ENCODE measurements around the gene PVALB. TPM values are rescaled to one million over a fixed set of nuclear protein-coding genes. Genes with fewer than 3 reads are reported as not detected.

PVALB gene
- total and polyA plus RNA-seq, 2 donors (not counting 3 experiments of a cell fraction or from before 2014, with no cell fraction given), result not detected

DNA sequence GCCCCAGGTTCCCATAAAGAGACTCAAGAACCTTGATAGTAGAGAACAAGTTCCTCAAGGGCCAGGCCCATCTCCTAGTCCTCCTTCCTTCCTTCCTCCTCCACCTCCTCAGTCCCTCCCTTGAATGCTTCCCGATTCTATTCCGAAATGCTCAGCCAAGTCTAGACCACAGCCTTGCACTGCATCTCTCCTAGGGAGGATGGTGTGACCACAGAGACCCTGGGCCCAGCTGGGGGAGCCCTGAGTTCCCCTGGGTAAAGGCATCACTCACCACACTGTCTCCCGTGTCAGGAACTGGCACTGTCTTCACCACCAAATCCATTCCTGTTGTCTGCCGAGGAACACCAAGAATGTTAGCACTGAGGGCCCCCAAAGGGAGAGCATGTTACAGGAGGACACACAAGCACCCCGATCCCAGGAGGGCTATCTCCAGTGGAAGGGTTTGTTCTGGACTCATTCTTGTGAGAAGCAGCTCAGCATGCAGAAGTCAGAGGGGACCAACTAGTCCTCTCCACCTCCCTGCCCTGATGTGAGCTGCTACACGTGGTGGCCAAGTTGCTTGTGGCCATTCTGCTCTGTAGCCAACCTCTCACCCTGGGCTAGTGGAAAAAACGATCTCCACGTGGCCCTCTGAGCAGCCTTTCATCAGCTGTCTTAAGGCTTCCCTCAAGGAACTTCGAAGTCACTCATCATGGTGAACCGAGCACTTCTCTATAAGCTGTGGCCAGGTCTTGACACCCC, 49.6 kb downstream of the PVALB start:
- intact Hi-C loops (cut with micrococcal nuclease) (no loop called here), dilution Hi-C loops (cut with MboI; ENCODE audit: extremely low pct_ligation_motif_present, low sequenced_read_pairs) (no loop called here)
- POLR2A ChIA-PET, result no interaction called here
- no peak for FAIRE-seq
- Histone ChIP-seq H3K4me2 (ENCODE audit: insufficient read depth, low read length) (no peak overlapping the region), H3K9me3 (replicated peaks; ENCODE audit: control insufficient read depth, insufficient read depth, low read length) (no peaks in the 10 kb centered on the region), H3K9me1 (replicated peaks; ENCODE audit: control insufficient read depth, extremely low read depth, insufficient read depth, low read length) (no peaks in the 10 kb centered on the region), H3K27me3 (ENCODE audit: control insufficient read depth in 2 of 2, insufficient read depth in 2 of 2, low read length in 2 of 2) (no peaks in the 10 kb centered on the region), H3K27ac (ENCODE audit: insufficient read depth, low read depth, low read length) (no peak overlapping the region), H2AFZ (ENCODE audit: low read depth, low read length) (no peak overlapping the region), H3K4me3 (replicated peaks in 1 of 3; ENCODE audit: insufficient read depth in 1 of 3, low read depth in 1 of 3, low read length in 3 of 3) (no peak overlapping the region), H3K79me2 (ENCODE audit: control insufficient read depth, insufficient read depth, low read length) (no peaks in the 10 kb centered on the region), H3K36me3 (ENCODE audit: control insufficient read depth in 2 of 2, extremely low read depth in 1 of 2, insufficient read depth in 2 of 2, low read length in 2 of 2) (peaks cover 0 to 13% of the 10 kb centered on the region in 2 experiments), H3K4me1 (ENCODE audit: control insufficient read depth, extremely low read depth, insufficient read depth, low read length) (peaks cover 3% of the 10 kb centered on the region), H4K20me1 (replicated peaks; ENCODE audit: control insufficient read depth, extremely low read depth, insufficient read depth, low read length) (no peaks in the 10 kb centered on the region), H3K9ac (replicated peaks; ENCODE audit: extremely low read depth, insufficient read depth, low read length) (no peak overlapping the region)
- no peak for DNase-seq (ENCODE audit: low read depth, low spot score)
- no peak for TF ChIP-seq MYC (IDR thresholded peaks at IDR 0.05; ENCODE audit: low read depth, low read length)
- TF ChIP-seq, protein P1, sequence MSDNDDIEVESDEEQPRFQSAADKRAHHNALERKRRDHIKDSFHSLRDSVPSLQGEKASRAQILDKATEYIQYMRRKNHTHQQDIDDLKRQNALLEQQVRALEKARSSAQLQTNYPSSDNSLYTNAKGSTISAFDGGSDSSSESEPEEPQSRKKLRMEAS (IDR thresholded peaks at IDR 0.05; ENCODE audit: insufficient read depth, insufficient read length), result no peak
- TF ChIP-seq POLR2AphosphoS5 (IDR thresholded peaks at IDR 0.05; ENCODE audit: insufficient read depth, low read depth, low read length), result no peak
- TF ChIP-seq, protein P2, sequence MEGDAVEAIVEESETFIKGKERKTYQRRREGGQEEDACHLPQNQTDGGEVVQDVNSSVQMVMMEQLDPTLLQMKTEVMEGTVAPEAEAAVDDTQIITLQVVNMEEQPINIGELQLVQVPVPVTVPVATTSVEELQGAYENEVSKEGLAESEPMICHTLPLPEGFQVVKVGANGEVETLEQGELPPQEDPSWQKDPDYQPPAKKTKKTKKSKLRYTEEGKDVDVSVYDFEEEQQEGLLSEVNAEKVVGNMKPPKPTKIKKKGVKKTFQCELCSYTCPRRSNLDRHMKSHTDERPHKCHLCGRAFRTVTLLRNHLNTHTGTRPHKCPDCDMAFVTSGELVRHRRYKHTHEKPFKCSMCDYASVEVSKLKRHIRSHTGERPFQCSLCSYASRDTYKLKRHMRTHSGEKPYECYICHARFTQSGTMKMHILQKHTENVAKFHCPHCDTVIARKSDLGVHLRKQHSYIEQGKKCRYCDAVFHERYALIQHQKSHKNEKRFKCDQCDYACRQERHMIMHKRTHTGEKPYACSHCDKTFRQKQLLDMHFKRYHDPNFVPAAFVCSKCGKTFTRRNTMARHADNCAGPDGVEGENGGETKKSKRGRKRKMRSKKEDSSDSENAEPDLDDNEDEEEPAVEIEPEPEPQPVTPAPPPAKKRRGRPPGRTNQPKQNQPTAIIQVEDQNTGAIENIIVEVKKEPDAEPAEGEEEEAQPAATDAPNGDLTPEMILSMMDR (IDR thresholded peaks at IDR 0.05; ENCODE audit: extremely low read depth in 1 of 2, insufficient read depth in 1 of 2, low read depth in 1 of 2, low read length in 2 of 2), result no peak
- TF ChIP-seq JUN (IDR thresholded peaks at IDR 0.05; ENCODE audit: borderline replicate concordance, insufficient read depth, insufficient read length, low read depth), result no peak
- TF ChIP-seq POLR2A (IDR thresholded peaks at IDR 0.05; ENCODE audit: low read depth, low read length), result no peak
- no peak for TF ChIP-seq EZH2 (IDR thresholded peaks at IDR 0.05; ENCODE audit: borderline replicate concordance, low read depth, low read length, severe bottlenecking)
- TF ChIP-seq GATA2 (IDR thresholded peaks at IDR 0.05; ENCODE audit: insufficient read depth, insufficient read length, low read depth, low read length), result no peak
- TF ChIP-seq FOS (IDR thresholded peaks at IDR 0.05; ENCODE audit: borderline replicate concordance, insufficient read depth, low read length), result no peak
- no TSS peak for BruUV-seq (replicated peaks)
- CTCF ChIA-PET, result interaction anchor here (1.1 to 6.5 kb wide), 3 partner anchors 9 to 220 kb away, joined by 4 to 39 read pairs (median 6); partner anchors contain the start of gene IFT27
